WTC11 (cell line): ENCODE data around the gene PDRG1. TPM values are rescaled to one million over a fixed set of nuclear protein-coding genes. Genes with fewer than 3 reads are reported as not detected.

Experiments used
- ATAC-seq: fragments of 200-7000 bp; cut with Tn5 transposase; 2 replicates; pipeline ENCODE4 v1.10.0; 2021; ENCODE audit warnings: mild to moderate bottlenecking, moderate library complexity
- CTCF ChIA-PET: fragments of 300-600 bp; sonication (Branson Sonifier 250); formaldehyde crosslinking; loops from one replicate; lab custom pipeline; 2021; ENCODE audit warnings: antibody characterized with exemption; lab: Charles Lee
- POLR2A ChIA-PET: fragments of 350-600 bp; sonication (Branson Sonifier 250); formaldehyde crosslinking; loops from one replicate; lab custom pipeline; 2021; ENCODE audit warnings: antibody characterized with exemption; lab: Charles Lee
- DNase-seq: peaks from one replicate; pipeline ENCODE4 v3.0.0; 2021; ENCODE audit warnings: low spot score
- H3K27ac Mint-ChIP-seq: 2 replicates; pipeline ENCODE4 v1.8.0; 2021; ENCODE audit warnings: mixed read lengths
- H3K27me3 Mint-ChIP-seq: 2 replicates; pipeline ENCODE4 v1.8.0; 2021; ENCODE audit warnings: low read depth, mild to moderate bottlenecking, moderate library complexity, mixed read lengths
- H3K36me3 Mint-ChIP-seq: 2 replicates; pipeline ENCODE4 v1.8.0; 2021; ENCODE audit warnings: mixed read lengths
- H3K4me1 Mint-ChIP-seq: 2 replicates; pipeline ENCODE4 v1.8.0; 2022; ENCODE audit warnings: mixed read lengths
- H3K4me3 Mint-ChIP-seq: 2 replicates; pipeline ENCODE4 v1.8.0; 2021; ENCODE audit warnings: mild to moderate bottlenecking, moderate library complexity, mixed read lengths
- H3K9me3 Mint-ChIP-seq: 2 replicates; pipeline ENCODE4 v1.8.0; 2021; ENCODE audit warnings: mixed read lengths
- ATF6 ChIP-seq: sonication (generic); formaldehyde crosslinking; IDR thresholded peaks from 2 replicates; pipeline ENCODE4 v1.8.1; 2023; ENCODE audit warnings: mild to moderate bottlenecking, missing genetic modification reagents
- CBFB ChIP-seq: sonication (generic); formaldehyde crosslinking; IDR thresholded peaks from 2 replicates; pipeline ENCODE4 v1.8.1; 2022; ENCODE audit warnings: mild to moderate bottlenecking, low read depth, missing genetic modification reagents
- ELF4 ChIP-seq: sonication (generic); formaldehyde crosslinking; IDR thresholded peaks from 2 replicates; pipeline ENCODE4 v1.8.1; 2022; ENCODE audit warnings: low read depth, mild to moderate bottlenecking, moderate library complexity, missing genetic modification reagents
- EMX1 ChIP-seq: fragments of 250-450 bp; sonication (Bioruptor Pico); IDR thresholded peaks from 2 replicates; pipeline ENCODE4 v1.8.0; 2021; ENCODE audit warnings: mild to moderate bottlenecking
- FOXK1 ChIP-seq: sonication (generic); formaldehyde crosslinking; IDR thresholded peaks from 2 replicates; pipeline ENCODE4 v1.8.0; 2022; ENCODE audit warnings: mild to moderate bottlenecking, moderate library complexity, missing genetic modification reagents
- FOXP4 ChIP-seq: sonication (generic); formaldehyde crosslinking; IDR thresholded peaks from 2 replicates; pipeline ENCODE4 v1.8.0; 2022; ENCODE audit warnings: mild to moderate bottlenecking, missing genetic modification reagents
- GRHL2 ChIP-seq: fragments of 250-450 bp; sonication (Bioruptor Pico); IDR thresholded peaks from 2 replicates; pipeline ENCODE4 v1.8.0; 2022; ENCODE audit warnings: mild to moderate bottlenecking, moderate library complexity; ENCODE audit not compliant: insufficient replicate concordance, severe bottlenecking
- NFYB ChIP-seq: sonication (generic); formaldehyde crosslinking; conservative IDR thresholded peaks from 2 replicates; pipeline ENCODE4 v1.8.0; 2022; ENCODE audit warnings: low read depth, missing genetic modification reagents
- PREB ChIP-seq: sonication (generic); formaldehyde crosslinking; IDR thresholded peaks from 2 replicates; pipeline ENCODE4 v1.8.1; 2022; ENCODE audit warnings: mild to moderate bottlenecking, missing genetic modification reagents, moderate library complexity, borderline replicate concordance
- SMAD3 ChIP-seq: sonication (generic); formaldehyde crosslinking; IDR thresholded peaks from 2 replicates; pipeline ENCODE4 v1.8.0; 2022; ENCODE audit warnings: missing genetic modification reagents, mild to moderate bottlenecking, borderline replicate concordance
- TEAD1 ChIP-seq: sonication (generic); formaldehyde crosslinking; IDR thresholded peaks from 2 replicates; pipeline ENCODE4 v1.8.0; 2022; ENCODE audit warnings: mild to moderate bottlenecking, missing genetic modification reagents
- USF1 ChIP-seq: sonication (generic); formaldehyde crosslinking; IDR thresholded peaks from 2 replicates; pipeline ENCODE4 v1.8.0; 2022; ENCODE audit warnings: mild to moderate bottlenecking, missing genetic modification reagents
- ZNF532 ChIP-seq: fragments of 250-450 bp; sonication (Bioruptor Pico); IDR thresholded peaks from 2 replicates; pipeline ENCODE4 v1.9.0; 2021; ENCODE audit warnings: mild to moderate bottlenecking, borderline replicate concordance
- total RNA-seq: library from RNA; stranded (reverse); gene quantifications from 3 replicates; pipeline ENCODE4 v1.2.3, GENCODE V29; 2021
- TF ChIP-seq, protein P1 (sequence below): sonication (generic); formaldehyde crosslinking; IDR thresholded peaks from 2 replicates; pipeline ENCODE4 v1.8.0; 2022; ENCODE audit warnings: missing genetic modification reagents
- TF ChIP-seq, protein P2 (sequence below): fragments of 250-450 bp; sonication (Bioruptor Pico); IDR thresholded peaks from 2 replicates; pipeline ENCODE4 v1.9.0; 2021; ENCODE audit warnings: mild to moderate bottlenecking
- TF ChIP-seq, protein P3 (sequence below): fragments of 250-450 bp; sonication (Bioruptor Pico); IDR thresholded peaks from 2 replicates; pipeline ENCODE4 v1.9.0; 2021; ENCODE audit warnings: moderate library complexity, mild to moderate bottlenecking, inconsistent platforms, borderline replicate concordance
- TF ChIP-seq, protein P4 (sequence below): fragments of 250-450 bp; sonication (Bioruptor Pico); IDR thresholded peaks from 2 replicates; pipeline ENCODE4 v1.9.0; 2021; ENCODE audit warnings: mild to moderate bottlenecking

PDRG1 gene
- total RNA-seq, 1 experiment from 2014 or later: 16.0 TPM

DNA sequence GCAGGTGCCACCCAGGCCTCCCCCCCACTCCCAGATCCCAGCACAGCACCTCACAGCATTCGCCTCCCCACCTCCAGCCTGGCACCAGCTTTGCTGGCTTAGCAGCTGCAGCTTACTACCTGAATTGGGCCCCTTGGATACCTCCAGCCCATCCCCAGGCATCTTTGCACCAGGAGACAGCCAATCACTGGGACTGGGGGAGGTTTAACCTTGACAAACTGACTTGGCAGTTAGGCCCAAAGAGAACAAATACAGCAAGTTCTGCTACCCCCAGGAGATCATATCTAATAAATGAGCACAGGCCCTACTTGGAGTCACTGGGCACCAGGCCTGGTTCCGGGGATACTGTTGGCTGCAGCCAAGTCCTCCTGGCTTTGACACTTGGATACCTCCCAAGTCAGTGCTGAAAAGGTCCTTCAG is 8.8 kb downstream of the PDRG1 start (continued):
- TF ChIP-seq ATF6 (CRISPR knock-in tag) (no peak), EMX1 (CRISPR knock-in tag) (no peak), USF1 (CRISPR knock-in tag) (no peak), ZNF532 (CRISPR knock-in tag) (no peak), FOXK1 (no peak), TEAD1 (CRISPR knock-in tag) (no peak), GRHL2 (CRISPR knock-in tag) (no peak), CBFB (CRISPR knock-in tag) (no peak), SMAD3 (no peak), ELF4 (no peak)

DNA sequence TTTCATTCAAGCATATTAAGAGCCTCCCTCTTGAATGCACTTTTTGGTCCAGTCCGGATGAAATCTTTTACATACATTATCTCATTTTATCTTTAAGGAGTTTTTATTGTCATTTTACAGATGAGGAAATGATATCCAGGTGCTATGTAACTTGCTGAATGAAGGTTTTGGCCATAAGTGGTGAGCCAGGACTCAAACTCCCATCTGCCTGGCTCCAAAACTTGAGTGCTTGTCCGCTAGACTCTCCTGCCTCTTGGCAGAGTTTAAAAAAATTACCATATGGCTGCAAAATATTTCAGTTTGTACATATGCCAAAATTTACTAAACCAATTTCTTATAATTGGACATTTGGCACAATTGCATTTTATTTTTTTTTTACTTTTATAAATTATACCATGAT is 12.2 kb downstream of the PDRG1 start:
- ATAC-seq (no peak), DNase-seq (no peak)
- H3K36me3 Mint-ChIP-seq: peaks cover 4% of the 10 kb centered on the region
- H3K4me3 Mint-ChIP-seq: no peak overlapping the region
- H3K4me1 Mint-ChIP-seq: peaks cover 8% of the 10 kb centered on the region
- no peak for TF ChIP-seq FOXP4 (CRISPR knock-in tag)
- TF ChIP-seq, protein P1, sequence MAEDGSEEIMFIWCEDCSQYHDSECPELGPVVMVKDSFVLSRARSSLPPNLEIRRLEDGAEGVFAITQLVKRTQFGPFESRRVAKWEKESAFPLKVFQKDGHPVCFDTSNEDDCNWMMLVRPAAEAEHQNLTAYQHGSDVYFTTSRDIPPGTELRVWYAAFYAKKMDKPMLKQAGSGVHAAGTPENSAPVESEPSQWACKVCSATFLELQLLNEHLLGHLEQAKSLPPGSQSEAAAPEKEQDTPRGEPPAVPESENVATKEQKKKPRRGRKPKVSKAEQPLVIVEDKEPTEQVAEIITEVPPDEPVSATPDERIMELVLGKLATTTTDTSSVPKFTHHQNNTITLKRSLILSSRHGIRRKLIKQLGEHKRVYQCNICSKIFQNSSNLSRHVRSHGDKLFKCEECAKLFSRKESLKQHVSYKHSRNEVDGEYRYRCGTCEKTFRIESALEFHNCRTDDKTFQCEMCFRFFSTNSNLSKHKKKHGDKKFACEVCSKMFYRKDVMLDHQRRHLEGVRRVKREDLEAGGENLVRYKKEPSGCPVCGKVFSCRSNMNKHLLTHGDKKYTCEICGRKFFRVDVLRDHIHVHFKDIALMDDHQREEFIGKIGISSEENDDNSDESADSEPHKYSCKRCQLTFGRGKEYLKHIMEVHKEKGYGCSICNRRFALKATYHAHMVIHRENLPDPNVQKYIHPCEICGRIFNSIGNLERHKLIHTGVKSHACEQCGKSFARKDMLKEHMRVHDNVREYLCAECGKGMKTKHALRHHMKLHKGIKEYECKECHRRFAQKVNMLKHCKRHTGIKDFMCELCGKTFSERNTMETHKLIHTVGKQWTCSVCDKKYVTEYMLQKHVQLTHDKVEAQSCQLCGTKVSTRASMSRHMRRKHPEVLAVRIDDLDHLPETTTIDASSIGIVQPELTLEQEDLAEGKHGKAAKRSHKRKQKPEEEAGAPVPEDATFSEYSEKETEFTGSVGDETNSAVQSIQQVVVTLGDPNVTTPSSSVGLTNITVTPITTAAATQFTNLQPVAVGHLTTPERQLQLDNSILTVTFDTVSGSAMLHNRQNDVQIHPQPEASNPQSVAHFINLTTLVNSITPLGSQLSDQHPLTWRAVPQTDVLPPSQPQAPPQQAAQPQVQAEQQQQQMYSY (CRISPR knock-in tag): no peak
- TF ChIP-seq NFYB (CRISPR knock-in tag): no peak
- TF ChIP-seq, protein P2, sequence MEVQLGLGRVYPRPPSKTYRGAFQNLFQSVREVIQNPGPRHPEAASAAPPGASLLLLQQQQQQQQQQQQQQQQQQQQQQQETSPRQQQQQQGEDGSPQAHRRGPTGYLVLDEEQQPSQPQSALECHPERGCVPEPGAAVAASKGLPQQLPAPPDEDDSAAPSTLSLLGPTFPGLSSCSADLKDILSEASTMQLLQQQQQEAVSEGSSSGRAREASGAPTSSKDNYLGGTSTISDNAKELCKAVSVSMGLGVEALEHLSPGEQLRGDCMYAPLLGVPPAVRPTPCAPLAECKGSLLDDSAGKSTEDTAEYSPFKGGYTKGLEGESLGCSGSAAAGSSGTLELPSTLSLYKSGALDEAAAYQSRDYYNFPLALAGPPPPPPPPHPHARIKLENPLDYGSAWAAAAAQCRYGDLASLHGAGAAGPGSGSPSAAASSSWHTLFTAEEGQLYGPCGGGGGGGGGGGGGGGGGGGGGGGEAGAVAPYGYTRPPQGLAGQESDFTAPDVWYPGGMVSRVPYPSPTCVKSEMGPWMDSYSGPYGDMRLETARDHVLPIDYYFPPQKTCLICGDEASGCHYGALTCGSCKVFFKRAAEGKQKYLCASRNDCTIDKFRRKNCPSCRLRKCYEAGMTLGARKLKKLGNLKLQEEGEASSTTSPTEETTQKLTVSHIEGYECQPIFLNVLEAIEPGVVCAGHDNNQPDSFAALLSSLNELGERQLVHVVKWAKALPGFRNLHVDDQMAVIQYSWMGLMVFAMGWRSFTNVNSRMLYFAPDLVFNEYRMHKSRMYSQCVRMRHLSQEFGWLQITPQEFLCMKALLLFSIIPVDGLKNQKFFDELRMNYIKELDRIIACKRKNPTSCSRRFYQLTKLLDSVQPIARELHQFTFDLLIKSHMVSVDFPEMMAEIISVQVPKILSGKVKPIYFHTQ: no peak
- TF ChIP-seq, protein P3, sequence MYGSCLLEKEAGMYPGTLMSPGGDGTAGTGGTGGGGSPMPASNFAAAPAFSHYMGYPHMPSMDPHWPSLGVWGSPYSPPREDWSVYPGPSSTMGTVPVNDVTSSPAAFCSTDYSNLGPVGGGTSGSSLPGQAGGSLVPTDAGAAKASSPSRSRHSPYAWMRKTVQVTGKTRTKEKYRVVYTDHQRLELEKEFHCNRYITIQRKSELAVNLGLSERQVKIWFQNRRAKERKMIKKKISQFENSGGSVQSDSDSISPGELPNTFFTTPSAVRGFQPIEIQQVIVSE (CRISPR knock-in tag): no peak
- no peak for TF ChIP-seq PREB (CRISPR knock-in tag)
- TF ChIP-seq, protein P4, sequence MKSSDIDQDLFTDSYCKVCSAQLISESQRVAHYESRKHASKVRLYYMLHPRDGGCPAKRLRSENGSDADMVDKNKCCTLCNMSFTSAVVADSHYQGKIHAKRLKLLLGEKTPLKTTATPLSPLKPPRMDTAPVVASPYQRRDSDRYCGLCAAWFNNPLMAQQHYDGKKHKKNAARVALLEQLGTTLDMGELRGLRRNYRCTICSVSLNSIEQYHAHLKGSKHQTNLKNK: no peak
- ChIA-PET POLR2A (no interaction called here), CTCF (interaction anchor here (0.6 to 1.4 kb wide), 2 partner anchors 106 to 306 kb away, joined by 3 to 8 read pairs; no protein-coding TSS in a partner anchor)
- H3K9me3 Mint-ChIP-seq: no peaks in the 10 kb centered on the region
- H3K27me3 Mint-ChIP-seq: no peaks in the 10 kb centered on the region; the same call in 1 of the 2 replicates
- no peak overlapping the region for H3K27ac Mint-ChIP-seq
